Endothelial cell of umbilical vein (primary cell): Measurements from ENCODE around the gene FOXP1. TPM values are rescaled to one million over a fixed set of nuclear protein-coding genes. Genes with fewer than 3 reads are reported as not detected.

Experiments used
- BruUV-seq: library from RNA; stranded (reverse); fragments of 400-500 nt; replicated peaks from 2 replicates; lab custom pipeline; 2021; lab: Mats Ljungman, UMichigan
- CTCF ChIA-PET: fragments of 300-600, 350-600 bp; sonication (Branson Sonifier 250); formaldehyde crosslinking; loops from one replicate; lab custom pipeline; 2021; ENCODE audit warnings: antibody characterized with exemption, inconsistent platforms; lab: Charles Lee
- POLR2A ChIA-PET: fragments of 300-600, 350-600 bp; sonication (Branson Sonifier 250); formaldehyde crosslinking; loops from one replicate; lab custom pipeline; 2021; ENCODE audit warnings: antibody characterized with exemption, inconsistent platforms; lab: Charles Lee
- DNase-seq: peaks from one replicate; pipeline ENCODE4 v3.0.0-alpha.2; 2011; ENCODE audit warnings: low read depth, low spot score
- FAIRE-seq: peaks from 2 replicates; lab custom pipeline; 2011; peaks lifted over from hg19 to GRCh38; lab: Jason Lieb, UNC
- H2AFZ ChIP-seq: 2 replicates; pipeline ENCODE4 v1.6.0; 2012; ENCODE audit warnings: low read depth, low read length, control low read depth, inconsistent platforms
- H3K27ac ChIP-seq: 2 replicates; pipeline ENCODE4 v1.5.1; 2011; ENCODE audit warnings: low read depth, mild to moderate bottlenecking, control low read depth, low read length, moderate library complexity; ENCODE audit not compliant: insufficient read depth
- H3K27me3 ChIP-seq, 2 experiments: 2 replicates each; pipeline versions ENCODE4 v1.6.0 to v1.6.1; 2011; ENCODE audit warnings: low read length in 2 of 2, mixed read lengths in 1 of 2; ENCODE audit not compliant: control insufficient read depth in 2 of 2, insufficient read depth in 2 of 2
- H3K36me3 ChIP-seq, 2 experiments: 2 replicates in 1 of 2; 3 replicates in 1 of 2; pipeline ENCODE4 v1.5.1; 2011; ENCODE audit warnings: low read length in 2 of 2, mild to moderate bottlenecking in 1 of 2, moderate library complexity in 1 of 2; ENCODE audit not compliant: control insufficient read depth in 2 of 2, insufficient read depth in 2 of 2; ENCODE audit errors: extremely low read depth in 1 of 2
- H3K4me1 ChIP-seq: 3 replicates; pipeline ENCODE4 v1.5.1; 2011; ENCODE audit warnings: mild to moderate bottlenecking, low read length; ENCODE audit not compliant: control insufficient read depth, insufficient read depth; ENCODE audit errors: extremely low read depth
- H3K4me2 ChIP-seq: 2 replicates; pipeline ENCODE4 v1.6.1; 2011; ENCODE audit warnings: low read length, control low read depth, mixed read lengths; ENCODE audit not compliant: insufficient read depth
- H3K4me3 ChIP-seq, 3 experiments: fragments of 200-600 bp in 1 of 3; sonication (generic), shearing (Covaris generic) in 1 of 3; replicated peaks in 1 of 3; 2 replicates each; pipeline ENCODE4 v1.5.1; 2011 to 2016; ENCODE audit warnings: control low read depth in 3 of 3, low read length in 3 of 3, mild to moderate bottlenecking in 2 of 3, inconsistent platforms in 1 of 3, low read depth in 1 of 3, moderate library complexity in 1 of 3; ENCODE audit not compliant: insufficient read depth in 1 of 3
- H3K79me2 ChIP-seq: 2 replicates; pipeline ENCODE4 v1.6.0; 2012; ENCODE audit warnings: low read length, inconsistent platforms; ENCODE audit not compliant: control insufficient read depth, insufficient read depth
- H3K9ac ChIP-seq: replicated peaks from 2 replicates; pipeline ENCODE3; 2011; ENCODE audit warnings: low read length, control low read depth; ENCODE audit not compliant: insufficient read depth; ENCODE audit errors: extremely low read depth
- H3K9me1 ChIP-seq: replicated peaks from 3 replicates; pipeline ENCODE4 v1.6.0; 2011; ENCODE audit warnings: mild to moderate bottlenecking, low read length; ENCODE audit not compliant: control insufficient read depth, insufficient read depth; ENCODE audit errors: extremely low read depth
- H3K9me3 ChIP-seq: replicated peaks from 2 replicates; pipeline ENCODE4 v1.5.1; 2012; ENCODE audit warnings: low read length, inconsistent platforms; ENCODE audit not compliant: control insufficient read depth, insufficient read depth
- H4K20me1 ChIP-seq: replicated peaks from 2 replicates; pipeline ENCODE3; 2011; ENCODE audit warnings: mild to moderate bottlenecking, low read length; ENCODE audit not compliant: control insufficient read depth, insufficient read depth; ENCODE audit errors: extremely low read depth
- EZH2 ChIP-seq: IDR thresholded peaks from 2 replicates; pipeline ENCODE4 v1.6.1; 2012; ENCODE audit warnings: borderline replicate concordance, low read depth, mild to moderate bottlenecking, moderate library complexity, low read length, inconsistent platforms; ENCODE audit not compliant: severe bottlenecking
- FOS ChIP-seq: IDR thresholded peaks from 2 replicates; pipeline ENCODE4 v1.6.1; 2011; ENCODE audit warnings: mild to moderate bottlenecking, low read length, moderate library complexity, borderline replicate concordance; ENCODE audit not compliant: insufficient read depth
- GATA2 ChIP-seq: IDR thresholded peaks from 2 replicates; pipeline ENCODE4 v1.7.0; 2011; ENCODE audit warnings: low read depth, mild to moderate bottlenecking, moderate library complexity, mixed read lengths, low read length; ENCODE audit not compliant: insufficient read length, insufficient read depth
- JUN ChIP-seq: IDR thresholded peaks from 2 replicates; pipeline ENCODE4 v1.6.1; 2011; ENCODE audit warnings: borderline replicate concordance, low read depth; ENCODE audit not compliant: insufficient read length, insufficient read depth
- MYC ChIP-seq: IDR thresholded peaks from one replicate; pipeline ENCODE4 v1.6.1; 2011; ENCODE audit warnings: mild to moderate bottlenecking, low read depth, low read length
- POLR2A ChIP-seq: IDR thresholded peaks from 2 replicates; pipeline ENCODE4 v1.6.1; 2012; ENCODE audit warnings: low read depth, mild to moderate bottlenecking, control low read depth, low read length
- POLR2AphosphoS5 ChIP-seq: IDR thresholded peaks from 2 replicates; pipeline ENCODE4 v1.6.1; 2012; ENCODE audit warnings: low read depth, mild to moderate bottlenecking, control low read depth, low read length, moderate library complexity; ENCODE audit not compliant: insufficient read depth
- dilution Hi-C: fragments of 300-500 bp; cut with MboI; formaldehyde crosslinking; loops from one replicate; pipeline ENCODE4 v1.15.0; 2019; ENCODE audit warnings: low sequenced_read_pairs; ENCODE audit not compliant: extremely low pct_ligation_motif_present
- intact Hi-C: fragments of 100-400 bp; cut with micrococcal nuclease; formaldehyde crosslinking; loops from one replicate; pipeline ENCODE4 v1.10.0; 2022
- polyA plus RNA-seq, 4 experiments: library from polyadenylated mRNA; depleted of rRNA in 3 of 4; stranded (reverse) in 3 of 4; unstranded in 1 of 4; fragments of >200 nt; gene quantifications; 2 replicates each; pipeline versions ENCODE4 v1.2.1 to v1.2.3, GENCODE V29; 2011 to 2012; ENCODE audit warnings: missing spikeins in 1 of 4
- total RNA-seq: library from RNA; stranded (reverse); gene quantifications from 2 replicates; pipeline ENCODE4 v1.2.3, GENCODE V29; 2021
- TF ChIP-seq, protein P1 (sequence below), 2 donors: IDR thresholded peaks; 1 replicate in 1 of 2; 2 replicates in 1 of 2; pipeline ENCODE4 v1.5.1; 2011; ENCODE audit warnings: low read length in 2 of 2, mild to moderate bottlenecking in 2 of 2, moderate library complexity in 2 of 2, control low read depth in 1 of 2, inconsistent platforms in 1 of 2, low read depth in 1 of 2; ENCODE audit not compliant: insufficient read depth in 1 of 2; ENCODE audit errors: extremely low read depth in 1 of 2
- TF ChIP-seq, protein P2 (sequence below): IDR thresholded peaks from 2 replicates; pipeline ENCODE4 v1.6.1; 2011; ENCODE audit not compliant: insufficient read depth, insufficient read length

The FOXP1 gene
- total and polyA plus RNA-seq, 2 donors (not counting 3 experiments of a cell fraction or from before 2014, with no cell fraction given) = 41.0 to 107 TPM

DNA sequence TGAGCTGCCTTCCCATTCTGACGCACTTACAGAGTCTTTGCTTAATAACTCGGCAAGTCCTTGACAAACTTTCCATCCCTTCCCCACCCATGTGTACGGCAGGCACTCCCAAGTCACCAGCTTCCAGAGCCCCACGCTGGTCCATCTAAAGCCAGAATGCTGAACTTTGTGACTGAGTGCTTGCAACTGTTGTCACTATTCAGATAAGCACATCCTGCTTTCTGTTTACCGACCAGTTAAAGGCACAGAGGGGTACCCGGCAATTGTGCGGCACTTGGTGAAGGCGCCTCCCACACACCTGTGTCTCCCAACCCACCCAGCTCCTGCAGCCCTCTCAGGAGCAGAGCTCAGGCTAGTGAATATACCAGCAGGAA, 430.6 kb downstream of the FOXP1 start:
- H4K20me1 ChIP-seq = no peaks in the 10 kb centered on the region
- H3K4me3 ChIP-seq = no peak overlapping the region
- no peaks in the 10 kb centered on the region for H3K4me1 ChIP-seq
- intact Hi-C loops = no loop called here
- POLR2A ChIA-PET = no interaction called here
- no peak for FAIRE-seq
- H3K36me3 ChIP-seq = no peaks in the 10 kb centered on the region
- H3K79me2 ChIP-seq = no peaks in the 10 kb centered on the region
- no peak overlapping the region for H2AFZ ChIP-seq
- TF ChIP-seq POLR2A = no peak
- TF ChIP-seq FOS = no peak
- no peak for TF ChIP-seq JUN
- no peak for TF ChIP-seq EZH2
- TF ChIP-seq, protein P1, sequence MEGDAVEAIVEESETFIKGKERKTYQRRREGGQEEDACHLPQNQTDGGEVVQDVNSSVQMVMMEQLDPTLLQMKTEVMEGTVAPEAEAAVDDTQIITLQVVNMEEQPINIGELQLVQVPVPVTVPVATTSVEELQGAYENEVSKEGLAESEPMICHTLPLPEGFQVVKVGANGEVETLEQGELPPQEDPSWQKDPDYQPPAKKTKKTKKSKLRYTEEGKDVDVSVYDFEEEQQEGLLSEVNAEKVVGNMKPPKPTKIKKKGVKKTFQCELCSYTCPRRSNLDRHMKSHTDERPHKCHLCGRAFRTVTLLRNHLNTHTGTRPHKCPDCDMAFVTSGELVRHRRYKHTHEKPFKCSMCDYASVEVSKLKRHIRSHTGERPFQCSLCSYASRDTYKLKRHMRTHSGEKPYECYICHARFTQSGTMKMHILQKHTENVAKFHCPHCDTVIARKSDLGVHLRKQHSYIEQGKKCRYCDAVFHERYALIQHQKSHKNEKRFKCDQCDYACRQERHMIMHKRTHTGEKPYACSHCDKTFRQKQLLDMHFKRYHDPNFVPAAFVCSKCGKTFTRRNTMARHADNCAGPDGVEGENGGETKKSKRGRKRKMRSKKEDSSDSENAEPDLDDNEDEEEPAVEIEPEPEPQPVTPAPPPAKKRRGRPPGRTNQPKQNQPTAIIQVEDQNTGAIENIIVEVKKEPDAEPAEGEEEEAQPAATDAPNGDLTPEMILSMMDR (IDR thresholded peaks at IDR 0.05; ENCODE audit: extremely low read depth in 1 of 2, insufficient read depth in 1 of 2, low read depth in 1 of 2, low read length in 2 of 2) = no peak
- TF ChIP-seq POLR2AphosphoS5 = no peak
- TF ChIP-seq MYC = no peak
- no peak for TF ChIP-seq GATA2
- TF ChIP-seq, protein P2, sequence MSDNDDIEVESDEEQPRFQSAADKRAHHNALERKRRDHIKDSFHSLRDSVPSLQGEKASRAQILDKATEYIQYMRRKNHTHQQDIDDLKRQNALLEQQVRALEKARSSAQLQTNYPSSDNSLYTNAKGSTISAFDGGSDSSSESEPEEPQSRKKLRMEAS = no peak
- DNase-seq = no peak
- H3K4me2 ChIP-seq = no peak overlapping the region
- no peak overlapping the region for H3K27ac ChIP-seq
- H3K9me3 ChIP-seq = no peaks in the 10 kb centered on the region
- dilution Hi-C loops = no loop called here
- H3K9ac ChIP-seq = no peak overlapping the region
- no peaks in the 10 kb centered on the region for H3K9me1 ChIP-seq
- no peaks in the 10 kb centered on the region for H3K27me3 ChIP-seq
- no TSS peak for BruUV-seq
- CTCF ChIA-PET = interaction anchor here (0.8 to 1.2 kb wide), 2 partner anchors 9 to 11 kb away, joined by 3 to 6 read pairs; no protein-coding TSS in a partner anchor
